Measurements from ENCODE around the gene TPM1.

Gene TPM1

DNA sequence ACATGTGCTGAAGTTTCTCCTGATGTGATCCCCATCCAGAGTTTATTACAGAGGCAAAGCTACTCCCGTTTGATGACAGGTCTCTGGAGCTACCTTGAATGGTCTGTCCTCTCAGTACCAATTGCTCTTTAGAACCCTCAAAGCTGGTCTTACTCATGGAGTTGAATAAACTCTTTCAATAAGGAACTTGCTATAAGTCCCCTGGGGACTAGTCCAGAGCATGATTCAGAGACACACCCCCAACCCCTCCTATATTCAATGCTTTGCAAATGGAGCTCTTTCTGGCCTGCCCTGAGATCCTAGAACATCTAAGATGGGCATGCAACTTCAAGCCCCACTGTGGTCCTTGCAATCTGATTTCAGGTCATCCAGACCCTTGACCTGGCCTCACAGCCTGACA lies 23.9 kb upstream of the TPM1 start:
- no peak for DNase-seq

- no peak for DNase-seq
Observed at GRCh38 chr15:63019511-63020109, 22.9 kb upstream of the TPM1 start.

- no peak for DNase-seq
Observed at GRCh38 chr15:63020128-63020527, 22.4 kb upstream of the TPM1 start.

- no peak for DNase-seq
Observed at GRCh38 chr15:63020759-63021430, 21.7 kb upstream of the TPM1 start.

DNA sequence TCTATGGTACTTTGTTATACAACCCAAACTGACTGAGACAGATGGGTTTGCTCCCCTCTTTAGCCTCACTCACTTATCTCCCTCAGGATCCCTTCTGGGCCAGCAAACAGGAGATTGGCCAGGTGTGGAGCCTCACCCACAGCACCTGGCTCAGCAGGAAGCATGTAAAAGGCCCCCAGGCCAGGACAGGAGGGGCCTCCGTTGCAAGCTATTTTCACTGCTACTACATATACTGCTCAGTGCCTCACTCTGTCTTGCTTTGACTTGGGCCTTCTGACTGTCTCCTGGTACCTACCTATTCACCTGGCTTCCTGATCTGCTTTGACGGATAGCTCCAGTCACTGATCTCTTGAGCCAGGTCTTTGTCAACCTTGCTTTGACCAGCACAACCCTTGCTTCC lies 20.4 kb upstream of the TPM1 start:
- DNase-seq, result no peak

GRCh38 chr15:63022663-63023062 lies 19.9 kb upstream of the TPM1 start:
- DNase-seq, result no peak

- DNase-seq, result no peak
Observed at GRCh38 chr15:63023351-63023945, 19.1 kb upstream of the TPM1 start.

DNA sequence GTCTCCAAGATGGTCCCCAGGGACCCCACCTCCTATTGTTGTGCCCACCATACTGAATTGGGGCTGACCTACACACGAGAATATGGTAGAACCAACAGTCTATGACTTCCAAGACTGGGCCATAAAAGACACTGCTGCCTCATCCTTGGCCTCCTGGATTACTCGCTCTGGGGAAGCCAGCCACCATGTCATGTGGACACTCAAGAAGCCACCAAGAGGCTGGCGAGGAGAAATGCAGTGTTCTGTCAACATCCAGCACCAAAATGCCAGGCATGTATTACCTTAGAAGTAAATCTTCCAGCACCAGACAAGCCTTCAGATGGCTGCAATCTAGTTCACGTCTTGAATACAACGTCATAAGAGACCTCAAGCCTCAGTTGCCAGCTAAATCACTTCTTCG lies 17.1 kb upstream of the TPM1 start:
- no peak for DNase-seq

GRCh38 chr15:63027646-63028045 lies 14.9 kb upstream of the TPM1 start:
- no peak for DNase-seq

DNA sequence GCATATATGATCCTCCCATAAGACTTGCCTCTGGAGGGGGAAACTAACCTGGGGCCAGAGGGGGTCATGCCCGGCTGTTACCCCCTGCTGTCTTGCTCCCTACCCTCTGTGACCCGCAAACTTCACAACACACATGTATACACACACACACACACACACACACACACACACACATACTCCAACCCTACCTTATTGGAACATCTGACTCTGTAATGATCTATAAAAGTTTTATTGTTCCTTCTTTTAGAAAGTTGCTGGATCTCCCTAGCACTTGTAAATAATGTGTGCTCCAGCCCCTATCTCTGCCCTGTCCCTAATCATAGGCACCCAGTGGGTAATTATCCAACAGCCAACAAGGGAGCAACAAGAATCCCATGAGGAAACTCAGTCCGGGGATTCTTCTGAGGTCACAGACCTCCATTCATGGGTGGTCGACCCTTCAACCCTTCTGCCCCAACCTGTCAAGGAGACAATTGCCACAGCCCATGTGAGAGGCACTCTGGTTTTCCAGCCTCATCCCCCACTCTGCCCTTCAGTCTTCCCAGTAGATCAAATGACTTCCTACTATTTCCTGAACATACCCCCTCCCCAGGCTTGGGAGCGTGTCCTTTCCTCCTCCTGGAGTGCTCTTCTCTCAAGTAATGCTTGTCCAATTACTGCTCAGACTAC lies 14.0 kb upstream of the TPM1 start:
- no peak for DNase-seq

- DNase-seq, result no peak
Observed at GRCh38 chr15:63029676-63030075, 12.9 kb upstream of the TPM1 start.

- no peak for DNase-seq
Observed at GRCh38 chr15:63030101-63030551, 12.4 kb upstream of the TPM1 start.

- DNase-seq, result no peak
Observed at GRCh38 chr15:63034578-63034977, 8.0 kb upstream of the TPM1 start.

DNA sequence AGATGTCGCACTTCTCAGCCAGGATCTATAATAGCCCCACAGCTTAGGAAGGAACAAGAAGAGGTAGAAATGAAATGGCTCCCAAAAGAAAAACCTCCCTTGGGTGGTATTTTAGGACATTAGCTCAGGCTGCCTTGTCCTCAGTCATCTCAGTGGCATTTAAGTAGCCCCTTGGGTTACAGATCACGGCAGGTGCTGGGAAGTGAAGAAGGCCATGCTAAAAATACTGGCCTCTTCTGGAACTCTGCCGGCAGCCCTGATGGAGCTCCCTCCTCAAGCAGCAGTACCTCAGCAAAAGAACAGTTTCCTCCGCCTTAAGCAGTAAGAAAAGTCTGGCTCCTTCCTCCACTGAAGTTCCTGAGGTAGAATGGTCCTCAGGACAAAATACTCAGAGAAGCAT lies 7.3 kb upstream of the TPM1 start:
- DNase-seq, result no peak

GRCh38 chr15:63035977-63036376 lies 6.6 kb upstream of the TPM1 start:
- no peak for DNase-seq

DNA sequence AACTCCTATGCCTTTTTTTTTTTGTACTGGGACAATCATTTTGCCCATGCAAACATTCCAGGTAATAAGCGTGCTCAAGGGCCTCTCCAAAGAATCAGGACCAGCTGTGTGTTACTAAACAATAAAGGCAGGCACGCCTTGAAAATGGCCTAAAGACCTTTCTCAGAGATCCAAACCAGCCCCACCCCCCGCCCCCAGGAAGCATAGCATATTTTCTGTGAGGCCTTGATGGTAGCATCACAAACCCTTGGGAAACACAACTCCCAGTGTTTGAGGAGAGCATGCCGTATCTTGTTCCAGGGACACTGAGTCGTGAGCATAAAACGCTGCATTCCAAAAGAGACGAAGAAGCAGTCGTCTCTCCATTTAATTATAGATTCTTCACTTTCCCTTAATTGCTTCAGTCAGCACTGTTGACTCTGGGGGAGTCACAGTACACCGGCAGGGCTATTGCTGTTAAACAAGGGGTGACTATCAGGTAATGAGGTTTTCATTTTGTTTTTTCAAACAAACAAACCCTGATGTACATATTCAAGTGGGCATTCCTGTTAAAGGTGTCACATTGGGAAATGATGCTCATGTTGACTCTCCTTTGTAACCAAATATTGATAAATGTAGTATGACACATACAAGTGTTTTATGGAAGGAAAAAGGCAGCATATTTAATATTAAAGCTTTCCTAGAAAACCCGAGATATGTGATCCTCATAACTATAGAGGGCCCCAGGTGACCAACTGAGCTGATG lies 4.4 kb upstream of the TPM1 start:
- DNase-seq, result no peak

DNA sequence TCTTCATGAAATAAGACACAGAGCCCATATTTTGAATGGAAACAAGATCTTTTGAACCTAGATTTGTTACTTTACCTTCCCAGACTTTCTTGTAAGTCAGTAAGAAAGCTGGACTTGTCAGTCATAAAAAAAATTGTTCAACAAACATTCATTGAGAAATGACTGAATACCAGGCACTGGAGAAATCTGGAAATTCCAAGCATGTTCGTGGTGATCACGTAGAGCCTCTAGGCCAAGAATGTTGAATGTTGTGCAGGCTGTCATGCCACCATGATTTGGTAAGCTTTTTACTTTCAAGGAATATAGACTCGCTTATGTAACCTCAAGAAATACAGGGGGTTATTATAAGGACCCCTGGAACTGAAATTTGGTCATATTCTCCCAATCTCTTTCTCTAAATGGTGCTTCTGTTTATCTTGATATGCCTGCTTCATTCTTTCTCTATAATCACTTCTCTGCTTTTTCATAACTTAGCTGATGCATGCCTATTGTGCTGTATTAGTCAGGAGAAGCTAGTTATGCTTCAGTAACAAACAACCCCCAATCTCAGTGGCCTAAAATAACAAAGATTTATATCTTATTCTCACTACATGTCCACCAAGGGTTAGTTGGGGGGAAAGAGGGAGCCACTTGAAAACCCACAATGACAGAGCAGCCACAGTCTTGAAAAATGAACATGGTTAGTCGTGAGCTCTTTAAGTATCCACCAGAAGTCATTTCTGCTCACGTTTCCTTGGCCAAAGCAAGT lies 3.4 kb upstream of the TPM1 start:
- DNase-seq, result no peak

GRCh38 chr15:63039811-63040210 lies 2.7 kb upstream of the TPM1 start:
- no peak for DNase-seq

DNA sequence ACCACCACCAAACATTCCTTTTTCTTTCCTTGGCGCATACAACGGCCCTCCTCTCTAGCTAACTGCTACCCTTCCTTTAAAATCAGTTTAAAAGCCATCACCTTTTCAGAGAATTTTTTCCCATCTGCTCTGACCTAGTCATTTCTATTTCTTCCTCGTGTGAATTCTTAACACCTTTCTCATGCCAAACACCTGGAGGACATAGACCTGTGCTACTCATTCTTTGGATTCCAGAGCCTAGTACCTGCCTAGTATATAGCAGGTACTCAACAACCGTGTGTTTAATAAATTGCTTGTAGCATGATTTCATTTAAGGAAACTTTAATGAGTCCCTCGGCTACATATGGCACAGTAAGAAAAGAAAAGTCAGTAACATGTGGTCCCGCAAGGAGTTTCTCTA lies 2.0 kb upstream of the TPM1 start:
- no peak for DNase-seq

- DNase-seq, result no peak
Observed at GRCh38 chr15:63040954-63041353, 1.6 kb upstream of the TPM1 start.

GRCh38 chr15:63041402-63041973 lies 1.1 kb upstream of the TPM1 start:
- no peak for DNase-seq

DNA sequence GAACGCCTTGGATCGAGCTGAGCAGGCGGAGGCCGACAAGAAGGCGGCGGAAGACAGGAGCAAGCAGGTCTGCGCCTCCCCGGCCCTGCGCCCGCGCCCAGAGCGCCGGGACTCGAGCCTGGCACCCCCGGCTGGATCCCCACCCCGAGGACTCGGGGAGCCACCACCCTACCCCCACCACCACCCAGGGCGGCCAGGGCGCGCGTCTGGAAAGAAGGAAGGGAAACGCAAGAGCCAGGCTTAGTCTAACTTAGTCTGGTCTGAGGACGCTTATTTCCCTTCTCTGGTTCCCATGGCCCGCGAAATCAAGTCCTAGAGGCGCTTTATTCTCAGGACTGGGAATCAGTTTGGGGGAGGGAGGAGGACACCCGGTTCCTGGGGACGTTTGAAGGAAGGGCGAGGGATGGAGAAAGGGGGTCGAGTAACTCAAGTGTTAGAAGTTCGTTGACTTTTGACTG lies 359 bp downstream of the TPM1 start:
- peak; percentile 29 to 34 for DNase-seq
